ENCODE measurements around the gene TREML4.

The TREML4 gene

DNA sequence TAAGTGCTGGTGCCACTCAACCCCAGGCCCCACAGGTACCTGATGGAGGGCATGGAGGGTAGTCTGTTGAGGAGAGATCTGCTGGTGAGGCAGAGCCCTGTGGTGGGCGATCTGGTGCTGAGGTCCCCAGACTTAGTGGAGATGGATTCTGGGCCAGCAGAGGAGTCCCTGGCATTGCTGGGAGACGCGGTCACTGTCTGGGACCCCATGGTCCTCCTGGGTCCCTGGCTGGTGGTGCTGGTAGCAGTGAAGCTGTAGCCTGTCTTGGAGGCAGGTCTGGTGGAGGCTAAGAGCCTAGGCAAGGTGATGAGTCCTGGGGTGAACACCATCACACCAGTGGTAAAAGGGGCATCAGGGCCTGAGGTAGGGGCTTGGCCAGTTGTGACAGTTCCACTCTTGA lies 33.8 kb upstream of the TREML4 start:
- DNase-seq (ENCODE audit: low read depth) = no peak
- H3K4me3 ChIP-seq (ENCODE audit: control insufficient read depth, low read depth, low read length) = no peak overlapping the region
- TF ChIP-seq, protein P1, sequence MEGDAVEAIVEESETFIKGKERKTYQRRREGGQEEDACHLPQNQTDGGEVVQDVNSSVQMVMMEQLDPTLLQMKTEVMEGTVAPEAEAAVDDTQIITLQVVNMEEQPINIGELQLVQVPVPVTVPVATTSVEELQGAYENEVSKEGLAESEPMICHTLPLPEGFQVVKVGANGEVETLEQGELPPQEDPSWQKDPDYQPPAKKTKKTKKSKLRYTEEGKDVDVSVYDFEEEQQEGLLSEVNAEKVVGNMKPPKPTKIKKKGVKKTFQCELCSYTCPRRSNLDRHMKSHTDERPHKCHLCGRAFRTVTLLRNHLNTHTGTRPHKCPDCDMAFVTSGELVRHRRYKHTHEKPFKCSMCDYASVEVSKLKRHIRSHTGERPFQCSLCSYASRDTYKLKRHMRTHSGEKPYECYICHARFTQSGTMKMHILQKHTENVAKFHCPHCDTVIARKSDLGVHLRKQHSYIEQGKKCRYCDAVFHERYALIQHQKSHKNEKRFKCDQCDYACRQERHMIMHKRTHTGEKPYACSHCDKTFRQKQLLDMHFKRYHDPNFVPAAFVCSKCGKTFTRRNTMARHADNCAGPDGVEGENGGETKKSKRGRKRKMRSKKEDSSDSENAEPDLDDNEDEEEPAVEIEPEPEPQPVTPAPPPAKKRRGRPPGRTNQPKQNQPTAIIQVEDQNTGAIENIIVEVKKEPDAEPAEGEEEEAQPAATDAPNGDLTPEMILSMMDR (IDR thresholded peaks at IDR 0.05; ENCODE audit: control insufficient read depth, insufficient read depth, low read depth, low read length, missing control alignments) = no peak

DNA sequence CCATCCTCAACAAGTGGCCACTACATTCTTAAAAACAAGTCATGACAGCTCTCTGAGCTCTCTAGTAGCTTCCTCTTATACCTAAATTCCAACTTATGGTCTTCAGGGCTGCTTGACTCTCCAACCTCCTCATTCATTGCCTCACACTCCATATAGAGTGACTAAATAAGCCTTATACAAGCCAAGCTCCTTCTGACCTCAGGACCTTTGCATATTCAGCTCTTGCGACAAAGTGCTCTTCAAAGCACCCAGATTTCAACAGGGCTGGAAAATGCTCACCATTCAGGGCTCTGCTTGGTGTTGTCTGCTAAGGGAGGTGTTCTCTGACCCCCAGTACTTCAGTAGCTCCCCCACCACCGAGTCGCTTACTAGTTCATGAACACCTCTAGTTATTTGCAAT lies 30.9 kb upstream of the TREML4 start:
- TF ChIP-seq, protein P1 (IDR thresholded peaks at IDR 0.05; ENCODE audit: control insufficient read depth, insufficient read depth, low read depth, low read length, missing control alignments) = no peak
- DNase-seq (ENCODE audit: low read depth) = no peak
- H3K4me3 ChIP-seq (ENCODE audit: control insufficient read depth, low read depth, low read length) = no peak overlapping the region

DNA sequence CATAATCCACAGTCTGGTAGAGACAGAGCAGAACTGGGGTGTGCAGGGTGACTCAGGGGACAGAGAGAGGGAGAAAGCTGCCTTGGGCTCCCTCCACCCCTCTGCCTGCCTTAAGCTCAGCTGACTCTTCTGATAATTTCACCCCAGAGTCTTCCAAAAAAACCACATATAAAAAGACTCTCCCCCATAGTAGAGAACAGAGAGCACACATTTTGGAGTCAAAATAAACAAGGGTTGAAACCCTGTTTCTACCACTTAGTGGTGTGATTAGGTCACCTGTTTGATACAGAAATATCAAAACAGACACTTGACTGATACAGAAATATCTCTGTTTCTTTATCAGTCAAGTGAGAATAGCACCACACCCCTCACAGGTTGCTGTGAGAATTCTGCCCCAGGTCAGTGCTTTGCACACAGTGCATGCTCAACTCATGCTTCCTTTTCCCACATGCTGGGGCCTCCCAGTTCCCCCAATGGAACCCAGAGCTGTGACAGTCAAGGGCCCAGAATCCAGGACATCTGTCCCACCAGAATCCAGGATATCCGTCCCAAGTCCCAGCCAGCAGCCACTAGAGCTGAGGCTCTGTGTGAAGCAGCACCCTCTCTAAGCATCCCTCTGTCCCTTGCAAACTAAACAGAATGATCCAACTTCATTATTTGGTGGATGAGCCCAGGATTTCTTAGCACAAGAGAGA lies 28.4 kb upstream of the TREML4 start:
- DNase-seq (ENCODE audit: low read depth) = no peak
- TF ChIP-seq, protein P1 (IDR thresholded peaks at IDR 0.05; ENCODE audit: control insufficient read depth, insufficient read depth, low read depth, low read length, missing control alignments) = no peak
- no peak overlapping the region for H3K4me3 ChIP-seq (ENCODE audit: control insufficient read depth, low read depth, low read length)

DNA sequence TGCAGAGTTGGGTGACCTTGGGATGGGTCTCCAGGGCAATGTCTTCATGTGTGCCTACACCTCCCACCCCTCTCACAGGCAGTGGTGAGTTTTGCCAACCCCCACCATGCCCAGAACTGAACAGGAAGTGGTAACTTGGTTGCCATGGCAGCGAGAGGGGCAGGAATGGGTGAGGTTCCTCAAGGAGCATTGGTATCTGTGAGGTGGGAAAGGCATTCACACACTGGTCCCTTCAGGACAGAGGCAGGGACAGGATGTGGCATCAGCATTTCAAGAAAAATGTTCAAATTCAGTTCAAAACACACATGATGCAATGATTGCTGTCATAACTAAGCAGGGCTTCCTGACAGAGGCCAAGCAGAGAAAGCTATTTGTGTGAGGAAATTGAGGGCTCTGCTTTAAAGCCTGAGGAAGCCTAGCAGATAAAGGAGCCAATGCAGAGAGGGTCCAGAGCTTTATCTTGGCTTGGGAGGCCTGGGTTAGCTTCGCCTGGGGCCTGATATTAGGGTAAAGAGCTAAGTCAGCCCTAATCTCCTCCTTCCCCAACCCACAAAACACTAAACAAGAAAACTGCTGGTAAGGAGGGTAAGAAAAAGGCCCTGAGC lies 27.8 kb upstream of the TREML4 start:
- TF ChIP-seq, protein P1 (IDR thresholded peaks at IDR 0.05; ENCODE audit: control insufficient read depth, insufficient read depth, low read depth, low read length, missing control alignments) = no peak
- DNase-seq (ENCODE audit: low read depth) = no peak
- H3K4me3 ChIP-seq (ENCODE audit: control insufficient read depth, low read depth, low read length) = no peak overlapping the region

DNA sequence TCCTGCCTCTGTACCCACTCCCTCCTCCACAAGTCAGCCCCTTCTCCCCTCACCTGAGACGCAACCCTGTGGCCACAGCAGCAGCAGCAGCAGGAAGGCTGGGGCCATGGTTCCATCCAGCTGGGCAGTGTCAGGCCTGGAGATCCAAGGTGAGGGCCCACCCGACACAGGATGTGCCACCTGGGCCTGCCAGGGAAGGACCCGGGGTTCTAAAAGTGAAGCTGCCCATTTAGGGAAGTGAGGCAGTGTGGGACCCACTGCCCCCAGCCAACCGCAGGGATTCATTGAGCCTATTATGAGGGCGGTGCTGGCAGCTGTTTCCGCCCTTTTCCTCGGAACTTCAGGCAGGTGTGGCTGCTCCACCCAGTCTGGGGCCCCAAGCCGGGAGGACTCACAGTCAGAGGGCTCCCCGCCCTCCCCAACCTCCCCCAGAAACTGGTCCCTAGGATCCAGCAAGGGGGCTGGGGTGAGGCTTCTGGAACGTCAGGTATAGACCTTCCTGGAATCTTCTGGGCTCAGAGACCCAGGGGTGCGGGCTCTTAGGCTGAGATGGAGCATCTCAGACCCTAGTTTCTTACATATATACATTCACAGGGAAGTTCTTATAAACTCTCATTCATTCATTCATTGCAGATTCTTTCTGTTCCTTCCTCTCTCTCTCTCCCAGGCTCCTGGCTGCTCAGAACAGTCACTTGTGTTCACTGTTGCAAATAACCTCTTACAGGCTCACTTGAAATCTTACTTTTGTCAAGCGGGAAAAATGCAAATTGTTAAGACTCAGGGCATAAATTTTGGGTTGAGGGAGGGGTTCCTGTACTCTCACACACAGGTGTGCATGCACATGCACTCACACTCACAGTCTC lies 27.0 kb upstream of the TREML4 start, which contains the start of gene TREML2:
TSS of gene TREML2 (minus strand) at position 249 of the 863 bp plus-strand sequence. CDS start at position 108, 141 bp downstream.
- no peak for DNase-seq (ENCODE audit: low read depth)
- TF ChIP-seq, protein P1 (IDR thresholded peaks at IDR 0.05; ENCODE audit: control insufficient read depth, insufficient read depth, low read depth, low read length, missing control alignments) = no peak
- no peak within 1 kb of the TSS for H3K4me3 ChIP-seq (ENCODE audit: control insufficient read depth, low read depth, low read length)

DNA sequence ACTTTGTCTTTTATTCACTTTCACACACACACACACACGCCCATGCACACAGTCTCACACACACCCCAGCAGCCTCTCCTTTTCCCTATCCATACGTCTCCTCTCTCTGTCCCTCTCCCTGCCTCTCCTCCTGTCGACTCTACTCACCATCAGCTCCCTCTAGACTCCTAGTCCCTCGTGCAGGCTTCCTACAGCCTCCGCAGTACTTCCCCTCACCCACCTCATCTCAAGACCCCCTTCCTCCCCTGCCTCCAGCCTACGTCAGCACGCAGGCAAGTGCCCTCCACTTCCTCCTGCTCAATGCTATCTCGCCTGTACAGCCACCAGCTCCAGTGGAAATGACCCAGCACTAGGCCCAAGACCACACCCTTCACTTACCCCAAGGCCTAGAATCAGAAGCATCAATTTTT lies 26.4 kb upstream of the TREML4 start:
- no peak overlapping the region for H3K4me3 ChIP-seq (ENCODE audit: control insufficient read depth, low read depth, low read length)
- TF ChIP-seq, protein P1 (IDR thresholded peaks at IDR 0.05; ENCODE audit: control insufficient read depth, insufficient read depth, low read depth, low read length, missing control alignments) = no peak
- no peak for DNase-seq (ENCODE audit: low read depth)
